K562 (cell line): ENCODE measurements around the gene MPC1. TPM values are rescaled to one million over a fixed set of nuclear protein-coding genes. Genes with fewer than 3 reads are reported as not detected.

Experiments used
- ARID1B ChIP-seq: fragments of 450-650 bp; IDR thresholded peaks from 2 replicates; pipeline ENCODE4 v1.6.1; 2016; ENCODE audit warnings: antibody characterized with exemption, mild to moderate bottlenecking, inconsistent platforms
- BCLAF1 ChIP-seq, 2 experiments: fragments of 450-650 bp in 1 of 2; IDR thresholded peaks; 2 replicates each; pipeline ENCODE4 v1.6.1; 2011 to 2017; ENCODE audit warnings: low read depth in 2 of 2, antibody characterized with exemption in 1 of 2, borderline replicate concordance in 1 of 2, low read length in 1 of 2, mild to moderate bottlenecking in 1 of 2, mixed read lengths in 1 of 2; ENCODE audit not compliant: control insufficient read depth in 1 of 2
- C11orf30 ChIP-seq: fragments of 450-650 bp; IDR thresholded peaks from 2 replicates; pipeline ENCODE4 v1.6.1; 2016; ENCODE audit warnings: low read depth, mild to moderate bottlenecking
- CBFB ChIP-seq: sonication (generic); formaldehyde crosslinking; IDR thresholded peaks from 2 replicates; pipeline ENCODE4 v1.4.0; 2020; ENCODE audit warnings: mild to moderate bottlenecking, missing genetic modification reagents
- CTBP1 ChIP-seq: fragments of 450-650 bp; IDR thresholded peaks from 2 replicates; pipeline ENCODE4 v1.6.1; 2016; ENCODE audit warnings: borderline replicate concordance
- FOXJ2 ChIP-seq: fragments of 200-800 bp; sonication (Bioruptor generic); IDR thresholded peaks from 2 replicates; pipeline ENCODE4 v1.6.1; 2016; ENCODE audit warnings: missing genetic modification characterization, missing compliant biosample characterization
- FOXP1 ChIP-seq: sonication (generic); formaldehyde crosslinking; IDR thresholded peaks from 2 replicates; pipeline ENCODE4 v1.8.0; 2022; ENCODE audit warnings: mild to moderate bottlenecking, missing genetic modification reagents
- HIVEP1 ChIP-seq: fragments of 250-450 bp; sonication (Bioruptor Pico); IDR thresholded peaks from 2 replicates; pipeline ENCODE4 v1.4.0; 2020; ENCODE audit warnings: mild to moderate bottlenecking
- NEUROD1 ChIP-seq: fragments of 150-350 bp; IDR thresholded peaks from 2 replicates; pipeline ENCODE4 v1.6.1; 2014; ENCODE audit warnings: borderline replicate concordance, low read length, low read depth; ENCODE audit not compliant: partially characterized antibody
- TBL1XR1 ChIP-seq, 2 experiments: IDR thresholded peaks; 2 replicates each; pipeline ENCODE4 v1.6.1; 2012; ENCODE audit warnings: improper control_type of control experiment in 2 of 2, low read length in 2 of 2, mild to moderate bottlenecking in 1 of 2
- TBP ChIP-seq: optimal IDR thresholded peaks from 2 replicates; pipeline ENCODE3; 2011; ENCODE audit warnings: low read depth, low read length, improper control_type of control experiment
- TFAP4 ChIP-seq: sonication (generic); formaldehyde crosslinking; IDR thresholded peaks from 2 replicates; pipeline ENCODE4 v1.8.0; 2022; ENCODE audit warnings: missing genetic modification reagents, mild to moderate bottlenecking, moderate library complexity, borderline replicate concordance
- ZNF12 ChIP-seq: sonication (generic); formaldehyde crosslinking; IDR thresholded peaks from 2 replicates; pipeline ENCODE4 v1.4.0; 2020; ENCODE audit warnings: mild to moderate bottlenecking, missing genetic modification reagents
- polyA plus RNA-seq, 8 experiments: library from polyadenylated mRNA; depleted of rRNA in 4 of 8; stranded (reverse) in 5 of 8; unstranded in 3 of 8; fragments of >200 nt; fragmentation: Nextera tagmentation in 2 of 8; fragmentation: Illumina TruSeq in 1 of 8; extraction: Ambion mirVana in 2 of 8; extraction: Trizol in 1 of 8; gene quantifications; 2 replicates each; pipeline versions ENCODE4 v1.2.1 to v1.2.3, GENCODE V29; 2011 to 2014; ENCODE audit warnings: inconsistent platforms in 1 of 8, missing spikeins in 1 of 8
- total RNA-seq, 7 experiments: library from RNA; depleted of rRNA in 6 of 7; stranded (reverse); fragments of >200 nt in 6 of 7; fragmentation: Illumina TruSeq in 2 of 7; extraction: Trizol in 2 of 7; gene quantifications; 2 replicates each; pipeline versions ENCODE4 v1.2.1 to v1.2.3, GENCODE V29; 2011 to 2021; ENCODE audit warnings: low replicate concordance in 1 of 7
- TF ChIP-seq, protein P1 (sequence below): sonication (generic); formaldehyde crosslinking; IDR thresholded peaks from 2 replicates; pipeline ENCODE4 v1.8.0; 2023; ENCODE audit warnings: mild to moderate bottlenecking, missing genetic modification reagents
- TF ChIP-seq, protein P2 (sequence below), 2 experiments: fragments of 250-450 bp in 1 of 2; fragments of 450-650 bp in 1 of 2; sonication (Bioruptor Pico) in 1 of 2; IDR thresholded peaks; 2 replicates each; pipeline versions ENCODE4 v1.6.1 to v1.8.0; 2016 to 2021; ENCODE audit warnings: mild to moderate bottlenecking in 2 of 2, moderate library complexity in 2 of 2, missing compliant biosample characterization in 1 of 2, missing genetic modification characterization in 1 of 2
- TF ChIP-seq, protein P3 (sequence below), 2 experiments: fragments of 450-650 bp in 1 of 2; sonication (generic) in 1 of 2; formaldehyde crosslinking; conservative IDR thresholded peaks; 2 replicates each; pipeline versions ENCODE4 v1.4.0 to v1.8.1; 2020 to 2022; ENCODE audit warnings: mild to moderate bottlenecking in 1 of 2, missing genetic modification reagents in 1 of 2
- TF ChIP-seq, protein P4 (sequence below): fragments of 450-650 bp; IDR thresholded peaks from 2 replicates; pipeline ENCODE4 v1.6.1; 2016; ENCODE audit warnings: borderline replicate concordance

Gene MPC1
- total and polyA plus RNA-seq, 9 of the 15 experiments (the other 6 are each of a cell fraction or from before 2014, with no cell fraction given) = 78.6 to 185 (median 138) TPM

DNA sequence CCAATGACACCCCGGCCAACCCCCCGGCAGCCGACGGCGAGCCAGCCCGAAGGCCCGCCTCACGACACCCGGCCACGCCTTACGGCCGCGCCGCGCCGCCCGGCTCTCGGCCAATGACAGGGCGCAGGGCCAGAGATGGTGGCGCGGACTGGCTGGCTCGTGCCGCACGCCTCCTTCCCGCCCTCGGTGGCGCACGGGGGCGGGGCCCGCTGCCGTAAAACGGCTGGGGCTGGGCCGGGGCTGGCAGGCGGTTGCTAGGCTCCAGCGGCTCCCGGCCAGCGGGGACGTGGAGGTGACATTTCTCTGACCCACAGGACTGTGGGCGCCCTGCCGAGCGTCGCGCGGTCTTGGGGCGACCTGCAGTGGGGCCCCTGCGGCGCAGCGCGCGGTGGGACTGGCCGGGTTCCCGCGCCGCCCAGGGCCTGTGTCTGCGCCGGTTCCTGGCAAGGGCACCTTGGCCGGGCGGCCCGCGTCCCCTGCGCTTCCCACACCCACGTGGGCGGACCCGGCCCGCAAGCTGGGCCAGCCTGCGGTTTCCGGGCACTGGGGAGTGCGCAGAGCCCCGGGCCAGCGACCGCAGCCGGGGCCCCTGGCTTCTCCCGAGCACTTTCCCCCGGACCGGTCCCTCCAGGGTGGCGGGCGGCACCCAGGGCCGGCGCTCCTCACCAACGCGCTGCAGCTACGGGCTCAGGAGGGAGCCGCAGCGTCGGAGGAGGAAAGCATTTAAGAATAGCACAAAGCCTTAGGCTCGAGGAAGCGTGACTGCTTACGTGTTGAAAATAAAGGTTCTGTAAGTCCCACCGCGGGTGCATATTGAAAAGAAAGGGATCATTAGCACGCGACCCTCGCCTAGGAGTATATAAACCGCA, at the start of gene MPC1 (continued):
- TF ChIP-seq, protein P1, sequence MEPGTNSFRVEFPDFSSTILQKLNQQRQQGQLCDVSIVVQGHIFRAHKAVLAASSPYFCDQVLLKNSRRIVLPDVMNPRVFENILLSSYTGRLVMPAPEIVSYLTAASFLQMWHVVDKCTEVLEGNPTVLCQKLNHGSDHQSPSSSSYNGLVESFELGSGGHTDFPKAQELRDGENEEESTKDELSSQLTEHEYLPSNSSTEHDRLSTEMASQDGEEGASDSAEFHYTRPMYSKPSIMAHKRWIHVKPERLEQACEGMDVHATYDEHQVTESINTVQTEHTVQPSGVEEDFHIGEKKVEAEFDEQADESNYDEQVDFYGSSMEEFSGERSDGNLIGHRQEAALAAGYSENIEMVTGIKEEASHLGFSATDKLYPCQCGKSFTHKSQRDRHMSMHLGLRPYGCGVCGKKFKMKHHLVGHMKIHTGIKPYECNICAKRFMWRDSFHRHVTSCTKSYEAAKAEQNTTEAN = no peak
- no peak for TF ChIP-seq TBL1XR1 (IDR thresholded peaks at IDR 0.05; ENCODE audit: low read length in 2 of 2)
- peak; percentile 87 for TF ChIP-seq FOXP1 (CRISPR knock-in tag)
- no peak for TF ChIP-seq C11orf30
- TF ChIP-seq, protein P2, sequence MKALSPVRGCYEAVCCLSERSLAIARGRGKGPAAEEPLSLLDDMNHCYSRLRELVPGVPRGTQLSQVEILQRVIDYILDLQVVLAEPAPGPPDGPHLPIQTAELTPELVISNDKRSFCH (CRISPR knock-in tag; IDR thresholded peaks at IDR 0.05) = no peak
- TF ChIP-seq, protein P2 (tag; IDR thresholded peaks at IDR 0.05) = peak; percentile 78
- peak; percentile 63 for TF ChIP-seq NEUROD1
- TF ChIP-seq FOXJ2 (tag) = peak; percentile 3; the same call in 1 of the 2 replicates
- TF ChIP-seq ZNF12 = no peak
- no peak for TF ChIP-seq ARID1B
- peak; percentile 58; the same call in 1 of the 2 replicates for TF ChIP-seq TFAP4 (CRISPR knock-in tag)
- TF ChIP-seq CTBP1 = peak; percentile 97
- TF ChIP-seq TBP = peak; percentile 90
- no peak for TF ChIP-seq BCLAF1 (IDR thresholded peaks at IDR 0.05; ENCODE audit: borderline replicate concordance in 1 of 2, control insufficient read depth in 1 of 2, low read depth in 2 of 2, low read length in 1 of 2)
- TF ChIP-seq, protein P3, sequence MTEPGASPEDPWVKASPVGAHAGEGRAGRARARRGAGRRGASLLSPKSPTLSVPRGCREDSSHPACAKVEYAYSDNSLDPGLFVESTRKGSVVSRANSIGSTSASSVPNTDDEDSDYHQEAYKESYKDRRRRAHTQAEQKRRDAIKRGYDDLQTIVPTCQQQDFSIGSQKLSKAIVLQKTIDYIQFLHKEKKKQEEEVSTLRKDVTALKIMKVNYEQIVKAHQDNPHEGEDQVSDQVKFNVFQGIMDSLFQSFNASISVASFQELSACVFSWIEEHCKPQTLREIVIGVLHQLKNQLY (CRISPR knock-in tag; conservative IDR thresholded peaks at IDR 0.05) = no peak
- peak; percentile 50; the same call in 1 of the 2 replicates for TF ChIP-seq HIVEP1
- peak; percentile 72; the same call in 1 of the 2 replicates for TF ChIP-seq CBFB (CRISPR knock-in tag)
- TF ChIP-seq, protein P4, sequence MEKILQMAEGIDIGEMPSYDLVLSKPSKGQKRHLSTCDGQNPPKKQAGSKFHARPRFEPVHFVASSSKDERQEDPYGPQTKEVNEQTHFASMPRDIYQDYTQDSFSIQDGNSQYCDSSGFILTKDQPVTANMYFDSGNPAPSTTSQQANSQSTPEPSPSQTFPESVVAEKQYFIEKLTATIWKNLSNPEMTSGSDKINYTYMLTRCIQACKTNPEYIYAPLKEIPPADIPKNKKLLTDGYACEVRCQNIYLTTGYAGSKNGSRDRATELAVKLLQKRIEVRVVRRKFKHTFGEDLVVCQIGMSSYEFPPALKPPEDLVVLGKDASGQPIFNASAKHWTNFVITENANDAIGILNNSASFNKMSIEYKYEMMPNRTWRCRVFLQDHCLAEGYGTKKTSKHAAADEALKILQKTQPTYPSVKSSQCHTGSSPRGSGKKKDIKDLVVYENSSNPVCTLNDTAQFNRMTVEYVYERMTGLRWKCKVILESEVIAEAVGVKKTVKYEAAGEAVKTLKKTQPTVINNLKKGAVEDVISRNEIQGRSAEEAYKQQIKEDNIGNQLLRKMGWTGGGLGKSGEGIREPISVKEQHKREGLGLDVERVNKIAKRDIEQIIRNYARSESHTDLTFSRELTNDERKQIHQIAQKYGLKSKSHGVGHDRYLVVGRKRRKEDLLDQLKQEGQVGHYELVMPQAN = peak; percentile 50; the same call in 1 of the 2 replicates
